NCI-H1048 (cell line): ENCODE measurements around the gene CCDC195.
"Not testable (repeated sequence)": the region's sequence is repeated elsewhere in the genome, so short reads cannot be mapped to it uniquely, and the experiment has no call there.

ENCODE experiments used
- DNase-seq: peaks from one replicate; lab custom pipeline; 2025; lab: John Stamatoyannopoulos, UW

CCDC195 gene

GRCh38 chr2:224690868-224691267 lies 25.3 kb downstream of the CCDC195 start:
- DNase-seq, result no peak

GRCh38 chr2:224689539-224689938 lies 26.6 kb downstream of the CCDC195 start:
- DNase-seq, result no peak

DNA sequence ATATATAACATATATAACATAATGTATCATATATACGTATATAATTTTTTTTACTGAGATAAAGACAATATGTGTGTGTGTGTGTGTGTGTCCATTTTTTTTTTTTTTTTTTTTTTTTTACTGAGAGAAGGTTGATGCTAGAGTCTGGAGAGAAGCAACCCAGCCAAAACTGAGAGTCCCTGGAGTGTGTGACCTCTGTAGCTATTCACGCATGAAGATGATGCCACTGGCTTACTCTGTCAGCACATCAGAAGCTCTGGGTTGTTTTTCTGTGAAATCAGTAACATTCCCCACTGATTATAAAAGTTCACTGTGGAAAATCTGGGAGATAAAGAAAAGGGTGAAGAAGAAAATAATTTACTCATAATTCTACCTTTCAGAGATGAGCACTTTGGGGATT lies 27.2 kb downstream of the CCDC195 start:
- no peak for DNase-seq

- DNase-seq, result no peak
Measured at GRCh38 chr2:224687156-224687555, 29.0 kb downstream of the CCDC195 start.

DNA sequence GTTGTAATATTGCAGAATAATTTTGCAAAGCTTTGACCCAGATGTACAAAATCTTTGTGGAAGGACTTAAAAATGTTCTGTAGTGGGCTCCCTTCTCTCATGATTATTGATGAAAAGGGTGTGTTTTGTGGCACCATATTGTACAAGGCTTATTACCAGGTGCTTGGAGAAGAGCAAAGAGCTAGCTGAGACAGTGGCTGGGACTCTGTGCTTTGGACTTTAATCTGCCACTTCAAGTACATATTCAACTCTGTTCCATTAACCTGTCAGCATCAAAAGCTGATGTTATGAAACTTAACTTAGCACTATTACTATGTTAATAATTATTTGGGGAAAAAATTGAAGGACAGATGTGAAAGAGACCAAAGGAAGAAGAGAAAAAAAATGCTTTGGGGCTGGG lies 31.0 kb downstream of the CCDC195 start:
- no peak for DNase-seq

DNA sequence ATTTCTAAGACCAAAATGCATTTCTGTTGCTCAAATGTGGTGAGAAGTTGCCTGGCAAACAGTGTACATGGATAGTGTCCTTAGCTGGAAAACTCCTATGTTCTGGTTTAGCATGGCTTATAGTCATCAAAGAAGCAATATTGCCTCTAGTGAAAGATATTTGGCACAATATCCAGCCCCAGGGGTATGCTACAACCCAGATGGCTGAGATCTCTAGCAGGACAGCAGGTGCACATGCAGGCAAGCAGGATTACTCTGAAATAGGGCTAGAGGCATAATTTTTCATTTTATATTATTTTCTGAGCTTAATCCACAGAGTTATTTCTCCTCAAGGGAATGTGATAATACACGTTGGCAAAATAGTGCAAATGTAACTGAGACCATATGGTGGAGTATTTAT lies 34.0 kb downstream of the CCDC195 start:
- DNase-seq, result no peak

- no peak for DNase-seq
Measured at GRCh38 chr2:224671731-224672130, 44.4 kb downstream of the CCDC195 start.

DNA sequence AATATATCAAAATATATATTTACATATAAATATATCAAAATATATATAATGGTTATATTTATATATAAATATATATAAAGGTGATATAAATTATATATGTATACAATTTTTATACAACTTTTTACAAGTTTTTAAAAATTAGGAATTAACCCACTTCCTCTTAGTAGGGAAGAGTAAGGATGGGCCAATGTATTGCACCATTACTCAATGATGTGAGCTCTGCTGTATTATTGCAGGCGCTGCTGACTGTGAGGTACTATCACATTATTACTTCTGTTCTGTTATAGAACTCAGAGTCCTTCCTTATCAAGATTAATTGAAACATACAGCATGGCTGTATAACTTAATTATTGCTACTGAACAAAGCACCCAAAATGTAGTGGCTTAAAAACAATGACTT lies 46.0 kb downstream of the CCDC195 start:
- DNase-seq, result no peak

DNA sequence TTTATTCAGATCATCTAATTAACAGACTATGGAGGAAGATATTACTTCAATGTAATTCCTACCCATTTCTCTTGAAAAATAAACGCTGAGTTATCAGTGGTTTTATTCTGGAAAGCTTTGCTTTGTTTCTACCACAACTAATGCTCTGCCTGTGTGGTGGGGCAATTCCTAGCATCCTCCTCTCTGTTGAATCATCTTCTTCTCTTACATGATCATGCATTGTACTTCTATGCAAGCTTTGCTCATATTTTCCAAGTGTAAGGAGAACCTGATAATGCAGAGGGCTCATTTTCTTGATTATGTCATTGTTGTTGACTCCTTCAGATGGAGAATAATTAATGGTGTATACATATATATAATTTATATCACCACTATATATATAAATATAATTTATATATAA lies 46.7 kb downstream of the CCDC195 start:
- no peak for DNase-seq

- no peak for DNase-seq
Measured at GRCh38 chr2:224668123-224668909, 47.8 kb downstream of the CCDC195 start.

DNA sequence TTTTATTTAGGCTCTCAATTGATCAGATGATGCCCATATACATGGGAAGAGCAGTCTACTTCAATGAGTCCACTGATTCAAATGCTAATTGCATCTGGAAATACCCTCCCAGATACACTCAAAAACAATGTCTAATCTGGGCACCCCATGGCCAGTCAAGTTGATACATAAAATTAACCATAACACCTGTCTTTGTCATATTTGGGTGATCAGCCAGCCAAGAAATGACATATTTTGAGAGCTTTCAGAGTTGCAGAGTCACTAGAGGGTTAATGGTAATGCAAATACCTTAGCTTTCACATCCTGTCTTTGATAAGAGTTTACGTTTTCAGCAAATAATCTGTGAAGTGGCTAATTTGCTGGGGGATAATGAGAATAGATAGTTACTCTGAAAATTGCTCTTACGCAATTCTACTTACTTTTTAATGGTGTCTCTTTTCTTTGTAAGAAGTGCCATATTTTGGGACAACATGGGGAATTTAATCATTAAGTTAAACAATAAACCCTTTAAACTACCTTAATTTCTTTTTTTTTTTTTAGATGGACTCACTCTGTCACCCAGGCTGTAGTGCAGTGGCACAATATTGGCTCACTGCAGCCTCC lies 49.1 kb downstream of the CCDC195 start:
- no peak for DNase-seq

- not testable (repeated sequence) for DNase-seq
Measured at GRCh38 chr2:224663322-224663721, 52.8 kb downstream of the CCDC195 start.

DNA sequence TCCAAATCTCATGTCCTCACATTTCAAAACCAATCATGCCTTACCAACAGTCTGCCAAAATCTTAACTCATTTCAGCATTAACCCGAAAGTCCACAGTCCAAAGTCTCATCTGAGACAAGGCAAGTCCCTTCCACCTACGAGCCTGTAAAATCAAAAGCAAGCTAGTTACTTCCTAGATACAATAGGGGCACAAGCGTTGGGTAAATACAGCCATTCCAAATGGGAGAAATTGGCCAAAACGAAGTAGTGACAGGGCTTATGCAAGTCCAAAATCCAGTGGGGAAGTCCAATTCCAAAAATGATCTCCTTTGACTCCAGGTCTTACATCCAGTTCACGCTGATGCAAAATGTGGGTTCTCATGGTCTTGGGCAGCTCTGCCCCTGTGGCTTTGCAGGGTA lies 54.5 kb downstream of the CCDC195 start:
- DNase-seq, result not testable (repeated sequence)

DNA sequence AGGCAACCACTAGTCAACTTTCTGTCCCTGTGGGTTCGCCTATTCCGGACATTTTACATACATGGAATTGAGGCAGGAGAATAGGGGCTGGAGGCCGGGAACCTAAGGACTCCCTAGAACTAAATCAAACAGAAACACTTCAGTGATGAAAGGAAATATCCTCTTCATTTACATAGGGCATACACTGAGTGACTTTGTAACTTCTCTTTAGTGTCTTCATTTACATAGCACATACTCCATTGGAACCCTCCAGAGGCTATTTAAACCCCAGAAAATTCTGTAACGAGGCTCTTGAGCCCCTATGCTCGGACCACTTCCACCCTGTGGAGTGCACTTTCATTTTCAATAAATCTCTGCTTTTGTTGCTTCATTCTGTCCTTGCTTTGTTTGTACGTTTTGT lies 56.5 kb downstream of the CCDC195 start:
- no peak for DNase-seq

DNA sequence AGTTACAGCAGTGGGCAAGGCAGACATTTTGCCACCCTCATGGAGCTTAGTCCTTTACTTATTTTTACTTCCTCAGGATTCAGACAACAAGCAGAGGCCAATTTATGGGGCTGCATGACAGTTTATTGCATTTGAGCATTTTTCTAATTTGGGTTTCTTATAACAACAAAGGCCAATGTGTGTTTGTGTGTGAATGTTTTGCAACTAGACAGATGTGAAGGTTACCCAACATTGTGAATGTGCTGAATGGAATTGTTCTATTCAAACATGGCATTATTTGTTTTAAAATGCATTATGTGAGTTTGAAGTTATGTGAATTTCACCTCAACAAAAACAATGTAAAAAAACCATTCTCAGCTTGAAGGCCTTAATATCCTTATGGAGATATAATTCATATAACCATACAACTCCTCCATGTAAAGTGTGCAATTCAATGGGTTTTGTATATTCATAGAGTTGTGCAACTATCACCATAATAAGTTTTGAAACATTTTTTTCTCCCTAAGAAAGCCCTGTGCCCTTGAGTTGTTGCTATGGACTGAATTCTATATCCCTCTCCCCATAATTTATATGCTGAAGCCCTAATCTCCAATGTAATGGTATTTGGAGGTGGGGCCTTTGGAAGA lies 57.3 kb downstream of the CCDC195 start:
- no peak for DNase-seq

DNA sequence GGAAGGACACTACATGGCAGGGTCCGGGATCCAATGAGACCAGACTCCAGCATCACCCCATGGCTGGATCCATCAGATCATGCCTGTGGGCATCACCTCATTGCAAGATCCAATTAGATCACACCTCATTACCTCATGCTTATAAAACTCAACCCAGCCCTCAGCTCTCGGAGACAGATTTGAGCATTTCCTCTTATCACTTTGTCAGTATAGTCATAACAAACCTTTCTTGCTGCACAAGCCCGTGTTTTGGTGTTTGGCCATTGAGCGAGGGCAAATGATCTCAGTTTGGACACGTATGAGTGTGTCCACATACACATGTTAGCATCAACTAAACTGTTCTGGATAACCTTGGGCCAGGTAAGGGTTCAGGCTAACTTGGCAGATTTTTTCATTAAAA lies 58.8 kb downstream of the CCDC195 start:
- no peak for DNase-seq

DNA sequence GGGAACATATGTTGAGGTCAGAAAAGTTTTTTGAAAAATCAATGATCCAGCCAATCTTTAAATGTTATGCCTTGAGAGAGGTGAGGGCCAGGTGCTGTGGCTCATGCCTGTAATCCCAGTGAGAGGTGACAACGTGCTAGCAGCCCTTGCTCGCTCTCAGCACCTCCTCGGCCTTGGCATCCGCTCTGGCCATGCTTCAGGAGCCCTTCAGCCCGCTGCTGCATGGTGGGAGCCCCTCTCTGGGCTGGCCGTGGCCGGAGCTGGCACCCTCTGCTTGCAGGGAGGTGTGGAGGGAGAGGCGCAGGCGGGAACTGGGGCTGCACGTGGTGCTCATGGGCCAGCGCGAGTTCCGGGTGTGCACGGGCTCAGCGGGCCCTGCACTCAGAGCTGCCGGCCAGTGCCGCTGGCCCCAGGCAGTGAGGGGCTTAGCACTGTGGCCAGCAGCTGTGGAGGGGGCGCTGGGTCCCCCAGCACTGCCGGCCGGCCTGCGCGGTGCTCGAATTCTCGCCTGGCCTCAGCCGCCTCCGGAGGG lies 61.1 kb downstream of the CCDC195 start:
- no peak for DNase-seq
